Measurements from ENCODE around the gene NT5C2.
"Not testable (repeated sequence)": the region's sequence is repeated elsewhere in the genome, so short reads cannot be mapped to it uniquely, and the experiment has no call there.

Gene NT5C2

GRCh38 chr10:103157246-103157645 is 35.8 kb downstream of the NT5C2 start:
- DNase-seq (ENCODE audit: low spot score), result no peak

GRCh38 chr10:103155471-103156085 is 37.5 kb downstream of the NT5C2 start:
- DNase-seq (ENCODE audit: low spot score), result no peak

GRCh38 chr10:103154521-103155299 is 38.4 kb downstream of the NT5C2 start:
- no peak for DNase-seq (ENCODE audit: low spot score)

- no peak for DNase-seq (ENCODE audit: low spot score)
Observed at GRCh38 chr10:103153302-103154197, 39.5 kb downstream of the NT5C2 start.

GRCh38 chr10:103149991-103150622 is 43.0 kb downstream of the NT5C2 start:
- no peak for DNase-seq (ENCODE audit: low spot score)

GRCh38 chr10:103147645-103148044 is 45.4 kb downstream of the NT5C2 start:
- DNase-seq (ENCODE audit: low spot score), result no peak

GRCh38 chr10:103145860-103146466 is 47.1 kb downstream of the NT5C2 start:
- DNase-seq (ENCODE audit: low spot score), result peak; percentile 69

GRCh38 chr10:103145046-103145445 is 48.0 kb downstream of the NT5C2 start:
- no peak for DNase-seq (ENCODE audit: low spot score)

- no peak for DNase-seq (ENCODE audit: low spot score)
Observed at GRCh38 chr10:103144041-103144440, 49.0 kb downstream of the NT5C2 start.

GRCh38 chr10:103143641-103144040 is 49.4 kb downstream of the NT5C2 start:
- not testable (repeated sequence) for DNase-seq (ENCODE audit: low spot score)

GRCh38 chr10:103141950-103142349 is 51.1 kb downstream of the NT5C2 start:
- no peak for DNase-seq (ENCODE audit: low spot score)

GRCh38 chr10:103140469-103140868 is 52.6 kb downstream of the NT5C2 start:
- DNase-seq (ENCODE audit: low spot score), result no peak

GRCh38 chr10:103139803-103140202 is 53.3 kb downstream of the NT5C2 start:
- no peak for DNase-seq (ENCODE audit: low spot score)

GRCh38 chr10:103135168-103135567 is 57.9 kb downstream of the NT5C2 start:
- not testable (repeated sequence) for DNase-seq (ENCODE audit: low spot score)

GRCh38 chr10:103130910-103131309 is 62.2 kb downstream of the NT5C2 start:
- no peak for DNase-seq (ENCODE audit: low spot score)

- not testable (repeated sequence) for DNase-seq (ENCODE audit: low spot score)
Observed at GRCh38 chr10:103130180-103130579, 62.9 kb downstream of the NT5C2 start.

- DNase-seq (ENCODE audit: low spot score), result no peak
Observed at GRCh38 chr10:103127241-103127640, 65.8 kb downstream of the NT5C2 start.

- DNase-seq (ENCODE audit: low spot score), result no peak
Observed at GRCh38 chr10:103125323-103126267, 67.5 kb downstream of the NT5C2 start.

GRCh38 chr10:103124420-103125096 is 68.5 kb downstream of the NT5C2 start:
- no peak for DNase-seq (ENCODE audit: low spot score)
